HG02798 (cell line): ENCODE data around the gene SSX2IP.
"Not testable (repeated sequence)": the region's sequence is repeated elsewhere in the genome, so short reads cannot be mapped to it uniquely, and the experiment has no call there.

Source experiments
- ATAC-seq: cut with Tn5 transposase; IDR thresholded peaks from one replicate; pipeline ENCODE4 v1.9.1; 2021; ENCODE audit warnings: mild to moderate bottlenecking; ENCODE audit not compliant: unreplicated experiment, poor library complexity

The SSX2IP gene

GRCh38 chr1:84621553-84621952 lies 68.7 kb downstream of the SSX2IP start:
- ATAC-seq, result no peak

- ATAC-seq, result peak; percentile 96
These were observed 69.4 kb downstream of the SSX2IP start for GRCh38 chr1:84620720-84621313.

DNA sequence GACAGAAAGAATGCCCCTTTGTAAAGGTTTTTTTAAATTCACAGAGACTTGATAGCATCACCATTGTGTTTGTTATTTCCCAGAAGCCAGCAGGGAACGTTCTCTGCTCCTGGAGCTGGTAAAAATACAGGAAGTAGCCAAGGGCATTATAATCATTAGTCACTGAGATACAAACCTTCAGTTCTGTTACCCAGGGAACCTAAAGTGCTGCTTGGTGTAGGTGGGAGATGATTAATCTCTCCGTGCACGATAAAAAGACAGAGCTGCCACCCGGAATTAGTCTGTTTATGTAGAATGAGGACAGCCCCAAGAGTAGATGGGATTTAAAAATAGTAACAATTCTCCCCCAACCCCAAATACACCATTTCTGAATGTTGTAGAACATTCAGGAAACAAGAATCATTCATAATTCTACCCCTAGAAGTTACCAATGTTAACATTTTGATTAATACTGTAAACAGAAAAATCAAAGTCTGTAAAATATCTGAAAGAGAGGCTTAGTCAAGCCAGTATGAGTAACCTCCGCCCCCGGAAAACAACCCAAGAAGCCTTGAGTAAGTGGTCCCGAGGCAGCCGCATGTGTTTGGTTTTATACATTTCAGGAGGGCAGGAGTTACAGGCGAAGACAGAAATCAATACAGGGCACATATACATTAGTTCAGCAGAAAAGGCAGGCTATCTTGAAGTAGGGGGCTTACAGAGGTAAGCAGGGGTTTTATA lies 70.7 kb downstream of the SSX2IP start:
- ATAC-seq, result no peak

DNA sequence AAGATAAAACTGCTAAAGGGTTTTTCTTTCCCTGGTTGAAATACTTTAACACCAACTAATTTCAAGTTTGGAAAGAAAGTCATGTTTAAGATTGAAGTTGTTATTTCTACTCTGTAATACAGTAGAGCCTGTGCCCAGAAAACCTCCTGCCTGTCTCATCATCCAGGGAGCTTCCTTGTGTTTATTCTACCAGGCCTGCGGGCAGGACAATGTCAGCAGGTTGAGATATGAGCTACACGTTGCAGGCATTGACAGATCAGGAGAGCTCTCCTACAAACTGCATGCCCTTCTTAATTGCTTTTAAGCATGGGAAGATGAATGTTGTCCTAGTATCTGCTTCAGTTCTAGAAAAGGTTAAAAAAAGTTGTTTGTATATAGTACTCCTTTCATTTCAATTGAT lies 72.9 kb downstream of the SSX2IP start:
- no peak for ATAC-seq

GRCh38 chr1:84615790-84616189 lies 74.5 kb downstream of the SSX2IP start:
- ATAC-seq, result no peak

- no peak for ATAC-seq
These were observed 76.4 kb downstream of the SSX2IP start for GRCh38 chr1:84613887-84614286.

- no peak for ATAC-seq
These were observed 77.2 kb downstream of the SSX2IP start for GRCh38 chr1:84613026-84613425.

DNA sequence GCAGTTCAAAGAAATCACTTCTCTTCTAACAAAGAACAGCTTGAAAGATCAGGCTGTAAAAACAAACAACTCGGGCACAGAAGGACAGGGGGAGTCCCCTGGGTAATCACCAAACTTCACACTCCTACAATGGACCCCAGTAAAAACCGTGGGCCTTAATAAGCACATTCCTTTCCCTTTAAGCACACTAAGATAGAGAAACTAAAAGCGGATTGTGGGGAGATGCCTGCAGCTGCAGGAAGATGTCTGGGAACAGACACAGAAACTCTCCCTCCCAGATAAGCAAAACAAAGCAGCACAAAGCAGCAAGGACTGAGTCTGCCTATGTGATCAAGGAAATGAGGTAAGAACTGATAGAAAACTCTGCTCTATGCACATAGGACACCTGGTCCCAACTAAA lies 78.5 kb downstream of the SSX2IP start:
- ATAC-seq, result peak; percentile 51

DNA sequence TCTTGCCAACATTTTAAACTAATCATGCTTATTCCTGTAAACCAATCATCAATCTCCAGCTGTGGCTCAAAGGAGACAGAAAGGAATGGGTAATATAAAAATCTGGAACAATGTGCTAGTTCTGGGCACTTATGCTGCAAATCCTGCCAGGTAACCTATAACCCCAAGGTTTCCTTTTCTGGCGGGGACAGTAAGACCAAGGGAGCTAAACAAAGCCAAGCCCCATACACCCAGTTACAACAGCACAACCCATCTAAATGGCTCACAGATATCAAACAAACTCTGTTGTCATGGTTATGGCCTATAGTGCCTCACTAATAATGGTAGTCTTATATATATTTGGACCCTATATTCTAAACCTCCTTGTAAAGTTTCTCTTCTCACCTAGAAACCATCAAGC lies 79.2 kb downstream of the SSX2IP start:
- ATAC-seq, result no peak

- no peak for ATAC-seq
These were observed 83.3 kb downstream of the SSX2IP start for GRCh38 chr1:84606977-84607376.

DNA sequence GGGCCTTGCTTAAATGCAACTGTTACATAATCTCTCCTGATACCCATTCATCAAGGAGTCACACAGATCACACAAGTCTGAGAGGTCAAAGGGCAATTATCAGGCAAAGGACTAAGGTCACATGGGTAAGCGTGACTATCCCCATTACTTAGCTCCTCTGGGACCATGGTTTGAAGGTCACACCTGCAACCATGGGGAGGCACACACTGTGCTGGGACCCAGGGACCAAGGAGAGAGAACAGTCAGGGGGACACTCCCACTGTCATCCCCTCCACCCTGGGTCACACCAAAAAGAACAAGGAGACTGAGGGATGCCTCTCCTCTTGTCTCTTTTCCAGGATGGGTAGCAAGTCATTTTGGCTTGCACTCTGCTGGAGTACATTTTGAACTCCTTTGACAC lies 85.1 kb downstream of the SSX2IP start:
- ATAC-seq, result no peak

DNA sequence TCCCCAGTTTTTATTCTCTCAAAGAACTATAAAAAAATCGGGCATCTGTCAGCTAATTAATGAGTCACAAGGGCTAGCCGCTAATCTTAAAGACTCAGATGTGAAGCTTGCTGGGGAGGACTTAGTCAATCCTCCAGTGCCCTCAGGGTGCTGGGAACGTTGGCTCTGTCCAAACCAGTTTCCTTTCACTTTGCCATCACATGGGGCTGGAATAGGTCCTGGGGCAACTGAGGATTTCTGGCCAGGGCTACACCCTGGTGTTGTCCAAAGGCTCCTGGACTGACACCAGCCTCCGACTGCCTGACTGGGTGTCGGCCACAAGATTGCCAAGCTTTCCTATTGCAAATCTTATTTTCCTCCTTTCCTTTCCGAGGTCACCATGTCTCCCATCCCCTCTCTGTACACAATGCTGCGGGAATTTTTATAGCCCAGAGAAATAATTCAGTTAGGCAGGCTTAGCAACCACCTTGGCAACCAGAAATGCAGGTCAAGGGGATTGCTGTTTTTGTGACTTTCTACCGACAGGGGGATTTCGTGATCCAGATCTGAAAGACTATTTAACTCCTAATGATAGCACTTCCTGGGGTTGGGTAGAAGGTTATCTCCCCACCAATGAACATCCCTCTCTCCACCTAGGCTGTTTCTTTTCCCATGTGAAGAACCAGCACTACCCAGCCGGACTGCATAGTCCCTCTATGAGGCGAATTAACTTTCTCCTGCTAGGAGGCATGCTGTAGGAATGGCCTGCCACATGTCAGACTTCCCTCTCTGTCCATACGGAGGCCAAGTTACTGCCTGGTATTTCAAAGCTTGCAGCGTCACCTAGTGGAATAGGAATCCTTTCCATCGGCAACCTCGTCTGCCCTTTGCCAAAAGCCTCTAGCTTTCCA lies 86.1 kb downstream of the SSX2IP start:
- ATAC-seq, result no peak

DNA sequence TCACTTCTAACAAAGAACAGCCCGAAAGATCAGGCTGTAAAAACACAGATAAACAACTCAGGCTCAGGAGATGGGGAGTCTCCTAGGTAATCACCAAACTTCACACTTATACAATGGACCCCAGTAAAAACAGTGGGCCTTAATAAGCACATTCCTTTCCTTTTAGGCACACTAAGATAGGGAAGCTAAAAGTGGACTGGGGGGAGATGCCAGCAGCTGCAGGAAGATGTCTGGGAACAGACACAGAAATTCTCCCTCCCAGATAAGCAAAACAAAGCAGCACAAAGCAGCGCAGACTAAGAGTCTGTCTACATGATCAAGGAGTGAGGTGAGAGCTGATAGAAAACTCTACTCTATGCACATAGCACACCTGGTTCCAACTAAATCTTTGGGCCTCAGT lies 87.0 kb downstream of the SSX2IP start:
- ATAC-seq, result no peak

- no peak for ATAC-seq
These were observed 89.5 kb downstream of the SSX2IP start for GRCh38 chr1:84600796-84601195.

DNA sequence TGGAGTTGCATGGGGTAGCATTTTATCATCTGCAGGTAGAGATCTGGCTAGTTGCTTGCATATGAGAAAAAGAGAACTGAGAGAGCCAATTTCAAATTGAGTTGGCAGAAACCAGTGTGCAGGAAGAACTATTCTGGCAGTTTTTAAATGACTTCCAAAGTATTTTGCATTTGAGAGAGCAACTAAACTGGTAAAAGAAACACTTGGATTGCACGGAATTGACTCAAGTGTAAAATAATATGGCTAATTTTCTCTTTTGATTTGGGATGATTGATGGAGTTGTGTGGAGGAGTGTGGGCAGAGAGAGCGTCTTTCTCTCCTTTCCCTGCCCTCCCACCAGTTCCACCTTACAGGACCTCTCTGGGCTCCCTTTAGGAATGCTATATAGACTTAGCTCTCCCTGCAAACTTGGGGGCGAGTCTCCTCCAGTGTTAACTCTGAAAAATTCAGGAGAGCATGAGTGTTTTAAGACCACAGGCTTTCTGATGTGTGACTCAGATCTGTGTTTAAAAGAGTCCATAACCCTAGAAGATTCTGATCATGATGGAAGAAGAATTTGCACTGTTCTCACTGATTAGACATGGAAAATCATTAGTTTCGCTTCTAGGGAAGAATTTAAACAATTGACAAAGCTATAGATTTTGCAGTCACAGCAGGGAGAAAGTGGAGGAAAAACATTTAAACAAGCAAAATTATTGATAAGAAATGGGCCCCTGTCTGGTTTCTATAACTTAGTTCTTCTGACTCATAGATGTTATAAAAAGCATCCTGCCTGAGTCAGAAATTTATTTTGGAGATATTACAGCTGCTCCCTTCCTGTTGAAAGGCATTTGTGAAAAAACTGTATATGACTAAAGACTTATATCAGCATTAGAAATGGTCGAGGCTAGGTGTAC lies 91.2 kb downstream of the SSX2IP start:
- peak; percentile 77 for ATAC-seq

GRCh38 chr1:84598418-84598817 lies 91.8 kb downstream of the SSX2IP start:
- ATAC-seq, result no peak

- ATAC-seq, result no peak
These were observed 93.2 kb downstream of the SSX2IP start for GRCh38 chr1:84597011-84597410.

DNA sequence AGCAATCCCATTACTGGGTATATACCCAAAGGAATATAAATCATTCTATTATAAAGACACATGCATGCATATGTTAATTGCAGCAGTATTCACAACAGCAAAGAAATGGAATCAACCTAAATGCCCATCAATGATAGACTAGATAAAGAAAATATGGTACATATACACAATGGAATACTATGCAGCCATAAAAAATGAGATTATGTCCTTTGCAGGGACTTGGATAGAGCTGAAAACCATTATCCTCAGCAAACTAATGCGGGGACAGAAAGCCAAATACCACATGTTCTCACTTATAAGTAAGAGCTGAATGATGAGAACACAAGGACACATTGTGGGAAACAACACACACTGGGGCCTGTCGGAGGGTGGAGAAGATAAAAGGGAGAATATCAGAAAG lies 95.3 kb downstream of the SSX2IP start:
- not testable (repeated sequence) for ATAC-seq
